ENCODE measurements around the gene MDH1. TPM values are rescaled to one million over a fixed set of nuclear protein-coding genes. Genes with fewer than 3 reads are reported as not detected.

Gene MDH1
- total RNA-seq, 2 donors from 2014 or later: 148 to 158 TPM

Other genes starting within 250 kb of the MDH1 start
- 10 to 100 TPM; 19.5 to 20.0 TPM for gene WDPCP, start 486 bp upstream of the MDH1 start, total RNA-seq